ENCODE measurements around the gene NCOA7. TPM values are rescaled to one million over a fixed set of nuclear protein-coding genes. Genes with fewer than 3 reads are reported as not detected.

Gene NCOA7
- total and polyA plus RNA-seq, 9 of the 15 experiments (the other 6 are each of a cell fraction or from before 2014, with no cell fraction given) = 5.8 to 14.6 (median 9.3) TPM

DNA sequence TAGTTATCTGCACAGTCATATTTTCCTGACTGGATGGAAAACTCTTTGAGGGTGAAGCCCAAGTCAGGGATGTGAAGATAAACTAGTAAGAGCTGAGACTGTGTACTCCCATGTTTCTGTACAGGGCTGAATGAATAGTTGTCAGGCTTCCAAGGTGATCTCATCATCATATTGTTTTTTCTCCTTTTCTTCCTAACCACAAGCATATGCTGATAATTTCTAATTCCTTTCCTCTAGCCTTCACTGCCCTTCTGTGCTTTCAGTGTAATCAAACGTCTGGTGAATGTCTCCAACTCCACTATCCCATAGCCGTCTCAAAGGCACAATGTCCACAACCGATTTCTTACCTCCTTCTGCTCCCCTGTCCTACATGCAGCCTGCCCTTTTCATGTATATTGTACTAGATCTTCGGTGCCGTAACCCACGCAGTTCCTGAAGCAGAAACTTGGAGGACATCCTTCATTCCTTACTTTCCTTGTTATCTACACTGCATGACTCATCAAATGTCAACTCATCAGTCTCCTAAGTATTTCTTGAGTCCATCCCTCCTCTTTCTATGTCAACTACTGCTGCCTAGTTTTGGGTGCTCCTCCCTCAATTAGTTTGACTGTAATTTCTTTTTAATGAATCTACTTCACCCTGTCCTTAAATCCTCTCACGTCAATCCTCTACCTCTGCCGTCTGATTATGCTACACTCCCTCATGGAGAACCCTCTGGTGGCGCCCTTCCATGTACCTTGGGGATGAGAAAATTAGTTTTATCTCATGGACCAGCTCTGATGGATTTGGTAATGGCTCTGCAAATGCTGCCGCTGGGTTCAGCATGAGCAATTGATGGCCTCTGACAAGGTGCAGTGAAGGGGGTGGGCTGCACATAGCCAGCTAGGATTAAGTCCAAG is 21.9 kb downstream of the NCOA7 start (continued):
- TF ChIP-seq POLR2H (tag; IDR thresholded peaks at IDR 0.05; ENCODE audit: low read depth) (no peak; the same call in 1 of the 2 replicates), TOE1 (IDR thresholded peaks at IDR 0.05; ENCODE audit: borderline replicate concordance) (0 out of 2 replicates have a peak, but pooled peaks have one; percentile 22), TOE1 (CRISPR knock-in tag; IDR thresholded peaks at IDR 0.05; ENCODE audit: borderline replicate concordance, low read depth) (no peak; the same call in 1 of the 2 replicates), KLF13 (tag; IDR thresholded peaks at IDR 0.05; ENCODE audit: borderline replicate concordance, low read depth) (no peak), ELF4 (CRISPR knock-in tag; IDR thresholded peaks at IDR 0.05) (0 out of 2 replicates have a peak, but pooled peaks have one; percentile 37), ZKSCAN1 (IDR thresholded peaks at IDR 0.05; ENCODE audit: low read depth, low read length) (no peak), ZFP36 (IDR thresholded peaks at IDR 0.05; ENCODE audit: low read depth, low read length, partially characterized antibody) (no peak), EP400 (IDR thresholded peaks at IDR 0.05) (peak; percentile 51), POLR2AphosphoS2 (IDR thresholded peaks at IDR 0.05; ENCODE audit: low read length) (no peak), ZNF785 (CRISPR knock-in tag; IDR thresholded peaks at IDR 0.05) (no peak), HMG20B (CRISPR knock-in tag; IDR thresholded peaks at IDR 0.05) (no peak), GABPB2 (CRISPR knock-in tag; conservative IDR thresholded peaks at IDR 0.05) (no peak), ZNF280A (IDR thresholded peaks at IDR 0.05; ENCODE audit: low read depth, partially characterized antibody) (no peak), DMBX1 (CRISPR knock-in tag; IDR thresholded peaks at IDR 0.05; ENCODE audit: borderline replicate concordance) (no peak), DIDO1 (tag; IDR thresholded peaks at IDR 0.05; ENCODE audit: low read depth) (no peak), ZKSCAN3 (CRISPR knock-in tag; IDR thresholded peaks at IDR 0.05) (no peak), ZNF445 (CRISPR knock-in tag; IDR thresholded peaks at IDR 0.05; ENCODE audit: low read depth) (no peak)
- TF ChIP-seq, protein P1, sequence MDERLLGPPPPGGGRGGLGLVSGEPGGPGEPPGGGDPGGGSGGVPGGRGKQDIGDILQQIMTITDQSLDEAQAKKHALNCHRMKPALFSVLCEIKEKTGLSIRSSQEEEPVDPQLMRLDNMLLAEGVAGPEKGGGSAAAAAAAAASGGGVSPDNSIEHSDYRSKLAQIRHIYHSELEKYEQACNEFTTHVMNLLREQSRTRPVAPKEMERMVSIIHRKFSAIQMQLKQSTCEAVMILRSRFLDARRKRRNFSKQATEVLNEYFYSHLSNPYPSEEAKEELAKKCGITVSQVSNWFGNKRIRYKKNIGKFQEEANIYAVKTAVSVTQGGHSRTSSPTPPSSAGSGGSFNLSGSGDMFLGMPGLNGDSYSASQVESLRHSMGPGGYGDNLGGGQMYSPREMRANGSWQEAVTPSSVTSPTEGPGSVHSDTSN (CRISPR knock-in tag; IDR thresholded peaks at IDR 0.05; ENCODE audit: low read depth) = no peak
- TF ChIP-seq, protein P1 (tag; conservative IDR thresholded peaks at IDR 0.05; ENCODE audit: low read depth) = peak; percentile 84
- TF ChIP-seq, protein P2, sequence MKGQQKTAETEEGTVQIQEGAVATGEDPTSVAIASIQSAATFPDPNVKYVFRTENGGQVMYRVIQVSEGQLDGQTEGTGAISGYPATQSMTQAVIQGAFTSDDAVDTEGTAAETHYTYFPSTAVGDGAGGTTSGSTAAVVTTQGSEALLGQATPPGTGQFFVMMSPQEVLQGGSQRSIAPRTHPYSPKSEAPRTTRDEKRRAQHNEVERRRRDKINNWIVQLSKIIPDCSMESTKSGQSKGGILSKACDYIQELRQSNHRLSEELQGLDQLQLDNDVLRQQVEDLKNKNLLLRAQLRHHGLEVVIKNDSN (CRISPR knock-in tag; IDR thresholded peaks at IDR 0.05) = no peak
- TF ChIP-seq, protein P3, sequence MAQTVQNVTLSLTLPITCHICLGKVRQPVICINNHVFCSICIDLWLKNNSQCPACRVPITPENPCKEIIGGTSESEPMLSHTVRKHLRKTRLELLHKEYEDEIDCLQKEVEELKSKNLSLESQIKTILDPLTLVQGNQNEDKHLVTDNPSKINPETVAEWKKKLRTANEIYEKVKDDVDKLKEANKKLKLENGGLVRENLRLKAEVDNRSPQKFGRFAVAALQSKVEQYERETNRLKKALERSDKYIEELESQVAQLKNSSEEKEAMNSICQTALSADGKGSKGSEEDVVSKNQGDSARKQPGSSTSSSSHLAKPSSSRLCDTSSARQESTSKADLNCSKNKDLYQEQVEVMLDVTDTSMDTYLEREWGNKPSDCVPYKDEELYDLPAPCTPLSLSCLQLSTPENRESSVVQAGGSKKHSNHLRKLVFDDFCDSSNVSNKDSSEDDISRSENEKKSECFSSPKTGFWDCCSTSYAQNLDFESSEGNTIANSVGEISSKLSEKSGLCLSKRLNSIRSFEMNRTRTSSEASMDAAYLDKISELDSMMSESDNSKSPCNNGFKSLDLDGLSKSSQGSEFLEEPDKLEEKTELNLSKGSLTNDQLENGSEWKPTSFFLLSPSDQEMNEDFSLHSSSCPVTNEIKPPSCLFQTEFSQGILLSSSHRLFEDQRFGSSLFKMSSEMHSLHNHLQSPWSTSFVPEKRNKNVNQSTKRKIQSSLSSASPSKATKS (CRISPR knock-in tag; IDR thresholded peaks at IDR 0.05) = no peak
